Osteocyte (in vitro differentiated cells): ENCODE measurements around the gene NOS3. TPM values are rescaled to one million over a fixed set of nuclear protein-coding genes. Genes with fewer than 3 reads are reported as not detected.

ENCODE experiments used
- DNase-seq: peaks from one replicate; pipeline ENCODE4 v3.0.0; 2021; ENCODE audit warnings: mixed read lengths; ENCODE audit not compliant: unreplicated experiment; ENCODE audit errors: extremely low spot score
- H3K27ac Mint-ChIP-seq: one replicate; pipeline ENCODE4 v1.8.0; 2021; ENCODE audit warnings: mild to moderate bottlenecking, mixed read lengths; ENCODE audit not compliant: unreplicated experiment
- H3K27me3 Mint-ChIP-seq: one replicate; pipeline ENCODE4 v1.8.0; 2021; ENCODE audit warnings: mixed read lengths; ENCODE audit not compliant: unreplicated experiment
- H3K36me3 Mint-ChIP-seq: one replicate; pipeline ENCODE4 v1.8.0; 2021; ENCODE audit warnings: mixed read lengths; ENCODE audit not compliant: unreplicated experiment
- H3K4me1 Mint-ChIP-seq: one replicate; pipeline ENCODE4 v1.8.0; 2021; ENCODE audit warnings: mixed read lengths; ENCODE audit not compliant: unreplicated experiment
- H3K4me3 Mint-ChIP-seq: one replicate; pipeline ENCODE4 v1.8.0; 2021; ENCODE audit warnings: mild to moderate bottlenecking, moderate library complexity, mixed read lengths; ENCODE audit not compliant: unreplicated experiment
- H3K9me3 Mint-ChIP-seq: one replicate; pipeline ENCODE4 v1.8.0; 2021; ENCODE audit warnings: mixed read lengths; ENCODE audit not compliant: unreplicated experiment
- CTCF ChIP-seq: fragments of 200-600 bp; sonication (generic); IDR thresholded peaks from 2 replicates; pipeline ENCODE4 v1.5.0; 2021; ENCODE audit warnings: antibody characterized with exemption, mild to moderate bottlenecking, moderate library complexity
- total RNA-seq: library from RNA; stranded (reverse); gene quantifications from 2 replicates; pipeline ENCODE4 v1.2.1, GENCODE V29; 2021

Gene NOS3
- total RNA-seq, 1 donor from 2014 or later, result 0.73 TPM

DNA sequence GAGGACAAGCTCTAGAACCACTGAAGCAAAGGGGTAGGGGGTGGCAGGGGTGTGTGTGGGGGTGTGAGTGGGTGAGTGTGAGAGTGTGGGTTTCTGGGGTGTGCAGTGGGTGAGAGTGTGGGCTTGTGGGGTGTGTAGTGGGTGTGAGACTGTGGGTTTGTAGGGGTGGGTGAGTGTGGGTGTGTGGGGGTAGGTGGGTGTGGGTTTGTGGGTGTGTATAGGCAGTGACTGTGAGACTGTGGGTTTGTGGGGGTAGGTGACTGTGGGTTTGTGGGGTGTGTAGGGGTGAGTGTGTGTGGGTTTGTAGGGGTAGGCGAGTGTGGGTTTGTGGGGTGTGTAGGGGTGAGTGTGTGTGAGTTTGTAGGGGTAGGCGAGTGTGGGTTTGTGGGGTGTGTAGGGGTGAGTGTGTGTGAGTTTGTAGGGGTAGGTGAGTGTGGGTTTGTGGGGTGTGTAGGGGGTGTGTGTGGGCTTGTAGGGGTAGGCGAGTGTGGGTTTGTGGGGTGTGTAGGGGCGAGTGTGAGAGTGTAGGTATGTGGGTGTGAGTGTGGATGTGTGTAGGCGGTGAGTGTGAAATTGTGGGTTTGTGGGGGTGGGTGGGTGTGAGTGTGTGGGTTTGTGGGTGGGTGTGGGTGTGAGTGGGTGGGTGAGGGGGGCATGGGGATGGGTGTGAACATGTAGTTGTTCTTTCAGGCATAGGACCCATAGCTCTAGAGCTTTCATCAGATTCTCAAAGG, 8.8 kb downstream of the NOS3 start:
- DNase-seq, result no peak
- no peak overlapping the region for H3K4me3 Mint-ChIP-seq
- H3K27ac Mint-ChIP-seq, result no peak overlapping the region
- no peaks in the 10 kb centered on the region for H3K4me1 Mint-ChIP-seq
- H3K9me3 Mint-ChIP-seq, result no peaks in the 10 kb centered on the region
- TF ChIP-seq CTCF, result no peak
- H3K36me3 Mint-ChIP-seq, result no peaks in the 10 kb centered on the region
- peaks cover 11% of the 10 kb centered on the region for H3K27me3 Mint-ChIP-seq

GRCh38 chr7:151000897-151001495, 10.2 kb downstream of the NOS3 start:
- no peaks in the 10 kb centered on the region for H3K36me3 Mint-ChIP-seq
- H3K9me3 Mint-ChIP-seq, result no peaks in the 10 kb centered on the region
- no peaks in the 10 kb centered on the region for H3K4me1 Mint-ChIP-seq
- H3K27me3 Mint-ChIP-seq, result peaks cover 20% of the 10 kb centered on the region
- H3K4me3 Mint-ChIP-seq, result no peak overlapping the region
- no peak for DNase-seq
- no peak for TF ChIP-seq CTCF
- H3K27ac Mint-ChIP-seq, result no peak overlapping the region

GRCh38 chr7:151001546-151001945, 10.7 kb downstream of the NOS3 start:
- Mint-ChIP-seq H3K36me3 (no peaks in the 10 kb centered on the region), H3K4me1 (no peaks in the 10 kb centered on the region), H3K27ac (no peak overlapping the region), H3K9me3 (no peaks in the 10 kb centered on the region), H3K27me3 (peaks cover 20% of the 10 kb centered on the region), H3K4me3 (no peak overlapping the region)
- TF ChIP-seq CTCF, result no peak
- DNase-seq, result no peak

DNA sequence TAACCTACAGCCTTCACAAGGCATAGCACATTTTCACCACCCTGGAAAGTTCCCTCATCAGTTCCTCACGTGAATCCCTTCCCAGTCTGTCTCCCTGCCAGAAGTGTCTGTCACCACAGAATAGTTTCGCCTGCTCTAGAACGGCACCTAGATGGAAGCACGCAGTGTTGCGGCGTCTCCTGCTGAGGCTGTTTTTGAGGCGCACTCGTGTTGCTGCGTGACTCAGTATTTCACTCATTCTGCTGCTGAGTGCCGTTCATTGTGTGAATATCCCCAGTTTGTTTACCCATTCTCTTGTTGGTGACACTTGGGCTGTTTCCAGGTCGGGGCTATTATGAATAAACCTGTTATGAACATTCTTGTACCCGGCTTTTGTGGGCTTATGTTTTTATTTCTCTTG, 12.8 kb downstream of the NOS3 start:
- Mint-ChIP-seq H3K36me3 (no peaks in the 10 kb centered on the region), H3K9me3 (no peaks in the 10 kb centered on the region), H3K4me3 (no peak overlapping the region), H3K27me3 (peaks cover 20% of the 10 kb centered on the region), H3K4me1 (peaks cover 11% of the 10 kb centered on the region), H3K27ac (no peak overlapping the region)
- TF ChIP-seq CTCF, result no peak
- no peak for DNase-seq

DNA sequence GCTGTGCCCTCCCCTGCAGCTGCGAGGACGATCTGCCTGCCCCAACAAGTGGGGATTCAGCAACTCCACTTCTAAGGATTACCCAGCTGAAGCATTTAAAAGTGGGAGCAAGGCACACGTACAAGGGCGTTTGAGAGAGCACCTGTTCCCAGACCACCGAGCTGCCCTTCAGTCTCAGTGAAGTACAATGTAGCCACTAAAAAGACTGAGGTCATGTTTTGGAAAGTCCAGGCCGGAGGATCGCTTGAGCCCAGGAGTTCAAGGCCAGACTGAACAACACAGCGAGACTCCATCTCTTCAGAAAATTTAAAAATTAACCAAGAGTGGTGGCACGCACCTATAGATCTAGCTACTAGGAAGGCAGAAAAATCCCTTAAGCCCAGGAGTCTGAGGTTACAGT, 14.7 kb downstream of the NOS3 start:
- Mint-ChIP-seq H3K27me3 (peaks cover 20% of the 10 kb centered on the region), H3K4me3 (no peak overlapping the region), H3K9me3 (no peaks in the 10 kb centered on the region), H3K4me1 (peaks cover 16% of the 10 kb centered on the region), H3K27ac (no peak overlapping the region), H3K36me3 (no peaks in the 10 kb centered on the region)
- no peak for TF ChIP-seq CTCF
- no peak for DNase-seq
